Measurements from ENCODE around the gene MVB12B.

Gene MVB12B

GRCh38 chr9:126503333-126504085, 176.9 kb downstream of the MVB12B start:
- TF ChIP-seq POLR2A (IDR thresholded peaks at IDR 0.05; ENCODE audit: low read length): no peak
- no peak for TF ChIP-seq GATA1 (IDR thresholded peaks at IDR 0.05; ENCODE audit: low read depth, low read length)
- no peak for DNase-seq

GRCh38 chr9:126504086-126504976, 177.7 kb downstream of the MVB12B start:
- TF ChIP-seq POLR2A (IDR thresholded peaks at IDR 0.05; ENCODE audit: low read length): no peak
- TF ChIP-seq GATA1 (IDR thresholded peaks at IDR 0.05; ENCODE audit: low read depth, low read length): no peak
- no peak for DNase-seq

GRCh38 chr9:126504977-126505455, 178.4 kb downstream of the MVB12B start:
- TF ChIP-seq POLR2A (IDR thresholded peaks at IDR 0.05; ENCODE audit: low read length) (no peak), GATA1 (IDR thresholded peaks at IDR 0.05; ENCODE audit: low read depth, low read length) (no peak)
- no peak for DNase-seq

- no peak for DNase-seq
- TF ChIP-seq GATA1 (IDR thresholded peaks at IDR 0.05; ENCODE audit: low read depth, low read length): no peak
- no peak for TF ChIP-seq POLR2A (IDR thresholded peaks at IDR 0.05; ENCODE audit: low read length)
Observed at GRCh38 chr9:126505697-126506346, 179.2 kb downstream of the MVB12B start.

- TF ChIP-seq GATA1 (IDR thresholded peaks at IDR 0.05; ENCODE audit: low read depth, low read length) (no peak), POLR2A (IDR thresholded peaks at IDR 0.05; ENCODE audit: low read length) (no peak)
Observed at GRCh38 chr9:126506361-126507317, 180.0 kb downstream of the MVB12B start.

GRCh38 chr9:126507318-126508109, 180.9 kb downstream of the MVB12B start:
- TF ChIP-seq POLR2A (IDR thresholded peaks at IDR 0.05; ENCODE audit: low read length) (no peak), GATA1 (IDR thresholded peaks at IDR 0.05; ENCODE audit: low read depth, low read length) (no peak)
- DNase-seq: no peak

More at GRCh38 chr9:126506361-126507317, 180.0 kb downstream of the MVB12B start:
- no peak for DNase-seq

- TF ChIP-seq POLR2A (IDR thresholded peaks at IDR 0.05; ENCODE audit: low read length) (no peak), GATA1 (IDR thresholded peaks at IDR 0.05; ENCODE audit: low read depth, low read length) (no peak)
Observed at GRCh38 chr9:126508171-126508591, 181.6 kb downstream of the MVB12B start.

GRCh38 chr9:126508928-126509327, 182.3 kb downstream of the MVB12B start:
- TF ChIP-seq POLR2A (IDR thresholded peaks at IDR 0.05; ENCODE audit: low read length) (no peak), GATA1 (IDR thresholded peaks at IDR 0.05; ENCODE audit: low read depth, low read length) (no peak)
- DNase-seq: no peak

More at GRCh38 chr9:126508171-126508591, 181.6 kb downstream of the MVB12B start:
- DNase-seq: no peak

- no peak for TF ChIP-seq GATA1 (IDR thresholded peaks at IDR 0.05; ENCODE audit: low read depth, low read length)
- TF ChIP-seq POLR2A (IDR thresholded peaks at IDR 0.05; ENCODE audit: low read length): no peak
- DNase-seq: no peak
Observed at GRCh38 chr9:126509718-126510117, 183.1 kb downstream of the MVB12B start.

- no peak for TF ChIP-seq GATA1 (IDR thresholded peaks at IDR 0.05; ENCODE audit: low read depth, low read length)
- TF ChIP-seq POLR2A (IDR thresholded peaks at IDR 0.05; ENCODE audit: low read length): no peak
- DNase-seq: no peak
Observed at GRCh38 chr9:126510564-126510963, 183.9 kb downstream of the MVB12B start.

- no peak for DNase-seq
- TF ChIP-seq POLR2A (IDR thresholded peaks at IDR 0.05; ENCODE audit: low read length) (no peak), GATA1 (IDR thresholded peaks at IDR 0.05; ENCODE audit: low read depth, low read length) (no peak)
Observed at GRCh38 chr9:126511411-126511810, 184.8 kb downstream of the MVB12B start.

Data from erythroblast (primary cell).